Measurements from ENCODE around the gene MIF4GD.
"Not testable (repeated sequence)": the region's sequence is repeated elsewhere in the genome, so short reads cannot be mapped to it uniquely, and the experiment has no call there.

The MIF4GD gene

GRCh38 chr17:75263055-75263454 is 8.0 kb downstream of the MIF4GD start:
- no peaks in the 10 kb centered on the region for H3K27me3 ChIP-seq
- peak overlapping the region; percentile 85 for H3K4me3 ChIP-seq
- peaks cover 55% of the 10 kb centered on the region for H3K36me3 ChIP-seq
- peaks cover 34% of the 10 kb centered on the region for H4K20me1 ChIP-seq
- peak overlapping the region; percentile 96; the same call in 1 of the 2 replicates for H3K9ac ChIP-seq
- H3K9me3 ChIP-seq: no peaks in the 10 kb centered on the region
- H3K4me1 ChIP-seq: peaks cover 35% of the 10 kb centered on the region
- TF ChIP-seq Cebpa-rat (IDR thresholded peaks at IDR 0.05): no peak
- H3K27ac ChIP-seq: 0 out of 2 replicates have a peak overlapping the region, but pooled peaks have one; percentile 95
- H3K4me2 ChIP-seq: peak overlapping the region; percentile 91

- Histone ChIP-seq H3K4me2 (peak overlapping the region; percentile 91), H3K9ac (peak overlapping the region; percentile 96), H3K27ac (peak overlapping the region; percentile 95), H3K4me3 (peak overlapping the region; percentile 85), H3K27me3 (no peaks in the 10 kb centered on the region), H4K20me1 (peaks cover 34% of the 10 kb centered on the region), H3K9me3 (no peaks in the 10 kb centered on the region), H3K36me3 (peaks cover 48% of the 10 kb centered on the region), H3K4me1 (peaks cover 35% of the 10 kb centered on the region)
- TF ChIP-seq Cebpa-rat (IDR thresholded peaks at IDR 0.05): no peak
Observed at GRCh38 chr17:75262112-75262606, 8.9 kb downstream of the MIF4GD start.

- Histone ChIP-seq H3K27ac (peak within 1 kb of the TSS; percentile 95), H3K4me1 (peaks cover 35% of the 10 kb centered on the region), H3K4me2 (peak within 1 kb of the TSS; percentile 91), H3K27me3 (no peaks in the 10 kb centered on the region), H3K4me3 (peak within 1 kb of the TSS; percentile 85), H3K9me3 (no peaks in the 10 kb centered on the region), H3K36me3 (peaks cover 42% of the 10 kb centered on the region), H4K20me1 (peaks cover 33% of the 10 kb centered on the region), H3K9ac (peak within 1 kb of the TSS; percentile 96)
- TF ChIP-seq Cebpa-rat (IDR thresholded peaks at IDR 0.05): no peak
Observed at GRCh38 chr17:75261336-75262111, 9.5 kb downstream of the MIF4GD start, which contains the start of the genes GGA3 and MRPS7. TSS of gene GGA3 (minus strand) at chr17:75261606. CDS start at chr17:75261587, 19 bp downstream. TSS of gene MRPS7 (plus strand) at chr17:75261879. CDS start at chr17:75261901, 22 bp downstream.

GRCh38 chr17:75260641-75261335 is 10.2 kb downstream of the MIF4GD start:
- H3K27ac ChIP-seq: peak overlapping the region; percentile 95
- peaks cover 33% of the 10 kb centered on the region for H4K20me1 ChIP-seq
- no peaks in the 10 kb centered on the region for H3K27me3 ChIP-seq
- H3K9ac ChIP-seq: peak overlapping the region; percentile 96
- H3K4me2 ChIP-seq: peak overlapping the region; percentile 89
- H3K36me3 ChIP-seq: peaks cover 35% of the 10 kb centered on the region
- TF ChIP-seq Cebpa-rat (IDR thresholded peaks at IDR 0.05): no peak
- H3K4me3 ChIP-seq: peak overlapping the region; percentile 85
- H3K4me1 ChIP-seq: peaks cover 35% of the 10 kb centered on the region
- H3K9me3 ChIP-seq: no peaks in the 10 kb centered on the region

- not testable (repeated sequence) for H3K27me3 ChIP-seq, H3K4me2 ChIP-seq, H3K9me3 ChIP-seq, H3K27ac ChIP-seq, H3K36me3 ChIP-seq, H3K4me3 ChIP-seq, H3K9ac ChIP-seq
- H4K20me1 ChIP-seq: peaks cover 56% of the 10 kb centered on the region
- peaks cover 19% of the 10 kb centered on the region for H3K4me1 ChIP-seq
Observed at GRCh38 chr17:75257228-75257627, 13.8 kb downstream of the MIF4GD start.

- Histone ChIP-seq H3K4me1 (peaks cover 29% of the 10 kb centered on the region), H4K20me1 (peaks cover 67% of the 10 kb centered on the region)
- not testable (repeated sequence) for H3K36me3 ChIP-seq, H3K27me3 ChIP-seq, H3K4me2 ChIP-seq, H3K4me3 ChIP-seq, H3K9ac ChIP-seq, H3K9me3 ChIP-seq, H3K27ac ChIP-seq
Observed at GRCh38 chr17:75255954-75256698, 14.9 kb downstream of the MIF4GD start.

- Histone ChIP-seq H3K36me3 (peaks cover 7% of the 10 kb centered on the region), H4K20me1 (peaks cover 71% of the 10 kb centered on the region), H3K4me1 (peaks cover 38% of the 10 kb centered on the region), H3K4me2 (peak overlapping the region; percentile 85), H3K9me3 (no peaks in the 10 kb centered on the region), H3K4me3 (no peak overlapping the region), H3K9ac (no peak overlapping the region; the same call in 1 of the 2 replicates), H3K27ac (no peak overlapping the region; the same call in 1 of the 2 replicates), H3K27me3 (no peaks in the 10 kb centered on the region)
- no peak for TF ChIP-seq Cebpa-rat (IDR thresholded peaks at IDR 0.05)
Observed at GRCh38 chr17:75252039-75252816, 18.8 kb downstream of the MIF4GD start.

GRCh38 chr17:75250009-75250471 is 21.0 kb downstream of the MIF4GD start:
- Histone ChIP-seq H3K9ac (peak overlapping the region; percentile 69), H4K20me1 (peaks cover 80% of the 10 kb centered on the region), H3K9me3 (no peaks in the 10 kb centered on the region), H3K27me3 (no peaks in the 10 kb centered on the region), H3K27ac (peak overlapping the region; percentile 61), H3K4me2 (peak overlapping the region; percentile 85), H3K4me1 (peaks cover 55% of the 10 kb centered on the region), H3K4me3 (no peak overlapping the region), H3K36me3 (peaks cover 27% of the 10 kb centered on the region)
- no peak for TF ChIP-seq Cebpa-rat (IDR thresholded peaks at IDR 0.05)

- TF ChIP-seq Cebpa-rat (IDR thresholded peaks at IDR 0.05): no peak
- Histone ChIP-seq H3K27ac (peak overlapping the region; percentile 61), H3K9me3 (no peaks in the 10 kb centered on the region), H3K4me3 (no peak overlapping the region), H3K4me2 (peak overlapping the region; percentile 85), H3K36me3 (peaks cover 30% of the 10 kb centered on the region), H3K9ac (peak overlapping the region; percentile 69), H3K4me1 (peaks cover 59% of the 10 kb centered on the region), H4K20me1 (peaks cover 78% of the 10 kb centered on the region), H3K27me3 (no peaks in the 10 kb centered on the region)
Observed at GRCh38 chr17:75249564-75249963, 21.5 kb downstream of the MIF4GD start.

Data from BLaER1 (cell line).